Vagina (tissue), 2 donors: ENCODE data around the gene IFNGR2.

ENCODE experiments used
- CTCF ChIP-seq, 3 experiments: fragments of 450-650 bp in 2 of 3; fragments of 200-600 bp in 1 of 3; sonication (generic) in 1 of 3; IDR thresholded peaks; one replicate each; pipeline ENCODE4 v1.5.1; 2017 to 2019; ENCODE audit warnings: antibody characterized with exemption in 3 of 3, mild to moderate bottlenecking in 2 of 3, moderate library complexity in 2 of 3
- POLR2AphosphoS5 ChIP-seq, 2 donors: sonication (generic); formaldehyde crosslinking; IDR thresholded peaks; one replicate each; pipeline ENCODE4 v1.9.0; 2017; ENCODE audit warnings: antibody characterized with exemption in 2 of 2, mild to moderate bottlenecking in 2 of 2, low read depth in 1 of 2; ENCODE audit not compliant: insufficient read depth in 1 of 2

GRCh38 chr21:33378081-33378480 is 25.1 kb upstream of the IFNGR2 start:
- TF ChIP-seq CTCF (IDR thresholded peaks at IDR 0.05) (no peak), POLR2AphosphoS5 (IDR thresholded peaks at IDR 0.05; ENCODE audit: insufficient read depth in 1 of 2, low read depth in 1 of 2) (no peak)
